Stimulated activated CD8-positive, alpha-beta memory T cell treated with anti-CD3 and anti-CD28 coated beads, Interleukin-4, amount 100 ng/mL, for 24 hours (primary cell): ENCODE results near the gene ZNF444.
"Not testable (repeated sequence)": the region's sequence is repeated elsewhere in the genome, so short reads cannot be mapped to it uniquely, and the experiment has no call there.

Experiments
- DNase-seq: peaks from one replicate; pipeline ENCODE4 v3.0.0-alpha.2; 2020; ENCODE audit warnings: low read depth

The ZNF444 gene

DNA sequence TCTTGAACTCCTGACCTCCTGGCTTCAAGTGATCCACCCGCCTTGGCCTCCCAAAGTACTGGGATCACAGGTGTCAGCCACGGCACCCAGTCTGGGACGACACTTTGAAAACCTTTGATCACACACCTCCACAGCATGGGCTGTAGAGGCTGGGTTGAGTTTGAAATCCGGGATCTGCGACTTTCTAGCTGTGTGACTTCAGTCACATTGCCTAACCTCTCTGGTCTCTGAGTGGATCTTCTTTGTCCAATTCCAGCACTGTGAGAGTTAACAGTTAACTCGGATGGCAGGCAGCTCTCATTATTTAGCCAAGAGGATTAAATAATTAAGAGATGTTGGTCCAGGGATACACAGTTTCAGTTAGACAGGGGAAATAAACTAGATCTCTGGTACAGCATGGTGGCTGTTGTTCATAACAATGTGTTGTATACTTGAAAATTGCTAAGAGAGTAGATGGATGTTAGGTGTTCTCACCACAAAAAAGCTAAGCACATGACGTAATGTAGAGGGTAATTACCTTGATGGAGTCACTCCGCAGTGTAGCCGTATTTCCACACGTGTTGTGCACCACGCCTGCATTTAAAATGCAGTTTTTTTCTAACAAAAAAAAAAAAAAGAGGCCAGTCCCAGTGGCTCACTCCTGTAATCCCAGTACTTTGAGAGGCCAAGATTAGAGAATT is 36.6 kb downstream of the ZNF444 start:
- DNase-seq, result no peak

- no peak for DNase-seq
Observed at GRCh38 chr19:56189785-56190184, 48.7 kb downstream of the ZNF444 start.

- no peak for DNase-seq
Observed at GRCh38 chr19:56191115-56191514, 50.0 kb downstream of the ZNF444 start.

- DNase-seq, result no peak
Observed at GRCh38 chr19:56191711-56192110, 50.6 kb downstream of the ZNF444 start.

DNA sequence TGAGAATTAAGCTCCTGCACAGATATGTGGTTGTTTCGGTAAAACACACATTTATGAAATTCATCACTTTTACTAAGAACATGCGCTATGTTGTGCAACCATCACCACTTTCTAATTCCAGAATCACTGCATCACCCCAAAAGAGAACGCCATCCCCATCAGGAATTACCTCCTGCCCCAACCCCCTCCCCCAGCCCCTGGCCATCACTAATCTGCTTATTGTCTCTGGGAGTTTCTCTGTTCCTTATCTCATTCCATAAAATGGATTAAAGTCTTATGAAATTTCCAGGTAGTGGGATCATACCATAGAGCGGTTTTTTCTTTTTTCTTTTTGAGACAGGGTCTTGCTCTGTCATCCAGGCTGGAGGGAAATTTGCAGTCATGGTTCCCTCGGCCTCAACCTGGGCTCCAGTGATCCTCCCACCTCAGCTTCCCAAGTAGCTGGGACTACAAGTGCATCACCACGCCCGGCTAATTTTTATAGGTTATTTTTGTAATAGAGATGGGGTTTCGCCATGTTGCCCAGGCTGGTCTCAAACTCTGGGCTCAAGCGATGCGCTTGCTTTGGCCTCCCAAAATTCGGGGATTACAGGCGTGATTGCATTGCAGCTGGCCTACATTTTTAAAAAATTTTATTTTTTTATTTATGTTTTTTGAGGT is 53.0 kb downstream of the ZNF444 start:
- no peak for DNase-seq

- not testable (repeated sequence) for DNase-seq
Observed at GRCh38 chr19:56197646-56198045, 56.6 kb downstream of the ZNF444 start, which contains the start of gene ZSCAN5B. Gene ZSCAN5B, minus strand, starts transcription at chr19:56197783. Its CDS starts 4,731 bp downstream, at chr19:56193052.

DNA sequence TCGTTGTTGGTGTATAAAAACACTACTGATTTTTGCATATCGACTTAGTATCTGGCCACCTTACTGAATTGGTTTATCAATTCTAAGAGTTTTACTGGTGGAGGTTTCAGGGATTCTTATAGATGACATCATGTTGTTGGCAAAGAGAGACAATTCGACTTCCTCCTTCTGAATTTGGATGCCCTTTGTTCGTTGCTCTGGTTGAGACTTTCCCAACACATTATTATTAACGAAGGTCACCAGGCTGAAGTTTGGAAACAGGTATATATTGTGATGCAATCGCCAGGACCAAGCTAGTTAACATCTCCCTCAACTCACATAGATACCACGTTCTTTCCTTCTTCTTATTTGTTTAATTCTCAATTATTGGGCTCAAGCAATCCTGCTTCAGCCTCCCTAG is 58.6 kb downstream of the ZNF444 start:
- no peak for DNase-seq

DNA sequence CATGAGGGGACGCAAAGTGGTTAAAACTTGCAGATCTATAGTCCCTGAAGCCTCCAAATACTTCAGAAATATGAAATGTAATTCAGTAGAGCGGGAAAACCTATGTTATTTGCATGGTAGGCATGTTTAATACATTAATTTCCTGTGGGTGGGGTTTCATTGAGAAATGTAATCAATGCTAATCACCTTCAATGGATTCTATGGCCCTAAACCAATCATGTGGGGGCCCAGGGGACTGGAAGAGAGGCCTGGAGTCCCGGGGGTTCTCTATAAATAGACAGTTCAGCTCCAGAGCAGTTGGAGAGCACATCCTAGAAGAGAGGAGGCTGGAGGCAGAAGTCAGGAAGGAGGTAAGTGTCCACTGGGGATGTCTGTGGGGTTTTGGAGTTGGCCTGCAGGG is 60.9 kb downstream of the ZNF444 start, which contains the start of gene ZSCAN5C:
Gene ZSCAN5C, plus strand, starts transcription at position 301 of the 400 bp plus-strand sequence. CDS start 3,641 bp downstream, outside the sequence.
- no peak for DNase-seq

- not testable (repeated sequence) for DNase-seq
Observed at GRCh38 chr19:56207581-56207980, 66.5 kb downstream of the ZNF444 start.

DNA sequence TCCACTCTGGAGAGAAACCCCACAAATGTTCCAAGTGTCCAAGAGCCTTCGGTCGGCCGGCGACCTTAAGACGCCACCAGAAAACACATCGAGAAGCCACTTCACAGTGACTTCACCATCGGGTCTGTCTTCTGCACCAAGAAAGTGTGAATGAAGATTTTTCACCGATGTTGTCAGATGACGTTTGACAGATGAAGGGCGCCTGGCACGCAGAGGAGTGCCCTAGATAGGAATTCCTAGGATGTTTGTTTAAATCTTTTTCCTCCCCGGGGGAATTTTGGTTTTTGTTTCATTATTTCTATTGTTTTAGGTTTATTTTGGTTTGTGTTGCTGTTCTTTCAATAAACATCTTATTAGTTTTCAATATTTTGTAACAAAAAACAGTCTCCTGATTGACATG is 68.0 kb downstream of the ZNF444 start:
- no peak for DNase-seq

- DNase-seq, result not testable (repeated sequence)
Observed at GRCh38 chr19:56210036-56210435, 68.9 kb downstream of the ZNF444 start.
